Stimulated activated naive CD8-positive, alpha-beta T cell treated with anti-CD3 and anti-CD28 coated beads, Interleukin-15, Interleukin-2, amounts not matched to agents 100 ng/mL and 50 ng/mL, for 24 hours (primary cell): ENCODE results near the gene ARPC1B.
"Not testable (repeated sequence)": the region's sequence is repeated elsewhere in the genome, so short reads cannot be mapped to it uniquely, and the experiment has no call there.

ENCODE experiments used
- H3K27ac Mint-ChIP-seq: one replicate; pipeline ENCODE4 v1.8.0; 2021; ENCODE audit warnings: mild to moderate bottlenecking, mixed read lengths
- H3K27me3 Mint-ChIP-seq: one replicate; pipeline ENCODE4 v1.8.0; 2021; ENCODE audit warnings: mixed read lengths
- H3K36me3 Mint-ChIP-seq: one replicate; pipeline ENCODE4 v1.8.0; 2021; ENCODE audit warnings: low read depth, mixed read lengths
- H3K4me1 Mint-ChIP-seq: one replicate; pipeline ENCODE4 v1.8.0; 2021; ENCODE audit warnings: low read depth, mixed read lengths
- H3K4me3 Mint-ChIP-seq: one replicate; pipeline ENCODE4 v1.8.0; 2021; ENCODE audit warnings: mild to moderate bottlenecking, mixed read lengths
- H3K9me3 Mint-ChIP-seq: one replicate; pipeline ENCODE4 v1.8.0; 2021; ENCODE audit warnings: mixed read lengths

ARPC1B gene

DNA sequence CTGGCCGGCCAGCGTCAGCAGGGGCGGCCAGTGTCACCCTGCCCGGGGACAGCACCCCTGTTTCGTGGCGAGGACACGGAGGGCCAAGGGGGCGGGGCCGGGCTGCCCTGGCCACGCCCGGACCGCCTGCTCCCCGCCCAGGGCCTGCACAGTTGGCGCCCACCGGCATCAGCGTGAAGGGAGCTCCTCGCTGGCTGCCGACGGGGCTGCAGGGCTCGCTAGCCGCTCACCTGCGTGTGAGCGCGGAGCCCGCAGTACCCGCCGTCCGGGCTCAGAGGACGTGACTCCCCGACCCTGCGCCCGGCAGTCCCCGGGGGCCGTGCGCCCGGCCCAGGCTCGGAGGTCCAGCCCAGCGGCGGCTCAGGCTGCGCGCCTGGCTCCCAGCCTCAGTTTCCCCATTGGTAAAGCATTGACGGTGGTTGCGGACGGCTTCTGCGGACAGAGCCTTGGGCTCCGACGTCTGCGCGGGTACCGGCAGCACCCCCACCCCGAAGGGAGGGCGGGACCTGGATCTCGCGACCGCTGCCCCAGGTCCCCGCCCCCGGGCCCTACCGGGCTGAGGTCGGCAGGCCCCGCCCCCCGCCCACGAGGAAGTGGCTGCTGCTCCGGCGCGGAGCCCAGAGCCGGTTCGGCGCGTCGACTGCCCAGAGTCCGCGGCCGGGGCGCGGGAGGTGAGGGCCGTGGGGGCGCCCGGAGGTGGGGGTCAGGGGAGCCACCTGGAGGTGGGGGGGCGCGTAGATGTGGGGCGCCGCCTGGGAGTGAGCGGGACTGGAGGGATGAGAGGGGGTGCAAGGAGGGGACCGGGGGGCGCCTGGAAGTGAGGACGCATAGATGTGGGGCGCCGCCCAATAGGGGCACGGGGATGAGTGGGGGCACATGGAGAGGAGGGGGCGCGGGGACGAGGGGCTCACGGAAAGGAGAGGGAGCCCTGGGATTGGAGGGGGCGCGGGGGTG, at the start of gene ARPC1B:
Gene ARPC1B (plus strand): TSS at position 620 of the 954 bp plus-strand sequence. CDS start 10,985 bp downstream, outside the sequence.
- H3K4me3 Mint-ChIP-seq: peak within 1 kb of the TSS; percentile 85
- H3K27me3 Mint-ChIP-seq: no peaks in the 10 kb centered on the region
- H3K4me1 Mint-ChIP-seq: peaks cover 46% of the 10 kb centered on the region
- H3K36me3 Mint-ChIP-seq: peaks cover 23% of the 10 kb centered on the region
- peak within 1 kb of the TSS; percentile 76 for H3K27ac Mint-ChIP-seq
- no peaks in the 10 kb centered on the region for H3K9me3 Mint-ChIP-seq

DNA sequence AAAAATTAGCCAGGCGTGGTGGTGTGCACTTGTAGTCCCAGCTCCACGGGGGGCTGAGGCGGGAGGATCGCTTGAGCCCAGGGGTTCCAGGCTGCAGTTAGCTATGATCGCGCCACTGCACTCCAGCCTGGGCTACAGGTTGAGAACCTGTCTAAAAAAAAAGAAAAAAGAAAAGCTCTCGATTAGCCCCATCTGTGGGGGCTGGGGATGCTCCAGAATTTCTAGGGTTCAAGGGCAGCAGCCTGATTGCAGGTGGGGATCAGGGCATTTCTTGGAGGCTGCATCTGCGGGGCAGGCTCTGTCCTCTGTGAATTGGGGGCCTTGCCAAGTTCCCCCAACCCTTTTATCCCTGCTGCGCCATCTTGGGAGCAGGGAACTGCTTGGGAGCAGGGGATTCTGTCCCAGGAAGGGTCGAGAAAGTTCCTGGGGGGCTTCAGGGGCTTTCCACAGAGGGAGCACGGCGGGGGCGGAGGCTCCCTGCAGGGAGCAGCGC, 49.5 kb upstream of the ARPC1B start:
- H3K27ac Mint-ChIP-seq: peak overlapping the region; percentile 65
- H3K4me3 Mint-ChIP-seq: peak overlapping the region; percentile 95
- no peaks in the 10 kb centered on the region for H3K9me3 Mint-ChIP-seq
- H3K27me3 Mint-ChIP-seq: no peaks in the 10 kb centered on the region
- H3K4me1 Mint-ChIP-seq: peaks cover 38% of the 10 kb centered on the region
- peaks cover 9% of the 10 kb centered on the region for H3K36me3 Mint-ChIP-seq

DNA sequence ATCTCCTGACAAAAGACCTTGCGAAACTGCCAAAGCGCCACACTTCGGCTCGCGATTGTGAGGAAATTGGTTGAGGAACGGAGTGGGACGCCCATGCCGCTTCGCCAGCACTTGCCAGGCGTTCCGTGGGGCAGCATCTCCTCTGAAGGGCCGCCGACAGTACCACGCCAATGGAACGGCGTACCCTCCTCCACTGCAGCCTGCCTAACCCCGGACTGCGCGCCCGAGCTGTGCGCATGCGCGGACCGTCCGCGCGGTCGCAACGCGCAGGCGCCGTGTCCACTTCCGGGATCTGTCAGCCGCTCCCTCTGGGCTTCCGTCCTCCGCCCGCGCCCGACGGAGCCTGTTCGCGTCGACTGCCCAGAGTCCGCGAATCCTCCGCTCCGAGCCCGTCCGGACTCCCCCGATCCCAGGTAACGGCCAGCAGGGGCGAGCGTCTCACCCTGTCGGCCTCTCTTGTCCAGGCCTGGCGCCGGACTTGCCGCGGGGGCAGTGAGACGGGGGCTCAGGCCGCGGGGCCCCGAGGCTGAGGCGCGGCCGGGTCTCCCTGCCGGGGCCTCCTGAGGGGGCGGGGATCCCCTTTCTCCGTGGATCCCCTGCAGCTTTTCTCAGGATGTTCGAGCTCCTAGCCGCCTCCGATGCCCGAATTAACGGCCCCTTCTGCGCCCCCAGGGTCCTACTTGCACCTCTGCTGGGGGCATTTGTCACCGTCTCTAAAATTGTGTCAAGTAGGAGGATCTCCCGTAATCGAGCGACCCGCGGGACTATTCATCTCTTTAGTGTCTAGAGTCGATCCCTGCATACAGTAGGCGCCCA, 48.7 kb upstream of the ARPC1B start, which contains the start of gene ARPC1A:
Gene ARPC1A (plus strand): TSS at position 307 of the 816 bp plus-strand sequence. CDS start 7,456 bp downstream, outside the sequence.
- Mint-ChIP-seq H3K4me1 (peaks cover 46% of the 10 kb centered on the region), H3K27ac (peak within 1 kb of the TSS; percentile 65), H3K4me3 (peak within 1 kb of the TSS; percentile 95), H3K27me3 (no peaks in the 10 kb centered on the region), H3K9me3 (no peaks in the 10 kb centered on the region), H3K36me3 (peaks cover 9% of the 10 kb centered on the region)

DNA sequence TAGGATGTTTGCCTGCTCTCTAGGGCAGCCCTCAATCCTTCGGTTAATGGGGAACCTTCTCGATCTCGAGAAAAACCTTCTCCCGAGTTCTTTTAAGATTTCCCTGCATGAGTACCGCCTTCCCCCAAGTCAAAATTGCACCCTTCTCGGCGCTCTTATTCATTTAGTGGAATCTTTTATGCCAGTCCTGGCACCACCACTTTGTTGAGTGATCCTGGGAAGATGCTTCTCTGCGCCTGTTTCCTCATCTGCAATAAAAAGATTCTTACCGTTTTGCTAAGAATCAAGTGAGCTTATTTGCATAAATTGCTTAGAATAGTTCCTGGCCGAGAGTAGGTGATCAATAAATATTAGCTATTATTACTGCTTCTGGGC, 48.1 kb upstream of the ARPC1B start:
- Mint-ChIP-seq H3K27me3 (no peaks in the 10 kb centered on the region), H3K36me3 (peaks cover 12% of the 10 kb centered on the region), H3K9me3 (no peaks in the 10 kb centered on the region), H3K4me3 (peak overlapping the region; percentile 95), H3K4me1 (peaks cover 52% of the 10 kb centered on the region), H3K27ac (peak overlapping the region; percentile 65)

DNA sequence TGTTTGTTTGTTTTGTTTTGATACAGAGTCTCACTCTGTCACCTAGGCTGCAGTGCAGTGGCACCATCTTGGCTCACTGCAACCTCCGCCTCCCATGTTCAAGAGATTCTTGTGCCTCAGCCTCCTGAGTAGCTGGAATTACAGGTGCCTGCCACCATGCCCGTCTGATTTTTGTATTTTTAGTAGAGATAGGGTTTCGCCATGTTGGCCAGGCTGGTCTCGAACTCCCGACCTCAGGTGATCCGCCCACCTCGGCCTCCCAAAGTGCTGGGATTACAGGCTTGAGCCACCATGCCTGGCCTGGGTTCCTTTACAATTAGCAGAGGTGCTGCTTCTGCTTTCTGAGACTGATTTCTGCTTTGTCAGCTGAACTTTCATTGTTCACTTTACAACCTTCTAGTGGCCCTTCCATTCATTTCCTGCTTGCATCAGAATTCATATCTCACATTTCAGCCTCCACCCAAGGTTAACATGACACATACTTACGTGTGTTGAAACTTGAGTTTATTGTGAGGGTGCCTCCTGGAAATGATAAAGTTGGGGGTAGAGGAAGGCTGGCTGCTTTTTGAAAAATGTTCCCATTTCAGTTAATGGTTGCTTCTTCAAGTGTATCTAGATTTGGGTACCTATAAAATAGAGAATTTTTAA, 44.1 kb upstream of the ARPC1B start:
- H3K27ac Mint-ChIP-seq: peak overlapping the region; percentile 91
- H3K27me3 Mint-ChIP-seq, H3K9me3 Mint-ChIP-seq: not testable (repeated sequence)
- H3K4me1 Mint-ChIP-seq: peaks cover 66% of the 10 kb centered on the region
- peaks cover 43% of the 10 kb centered on the region for H3K36me3 Mint-ChIP-seq
- H3K4me3 Mint-ChIP-seq: peak overlapping the region; percentile 48

DNA sequence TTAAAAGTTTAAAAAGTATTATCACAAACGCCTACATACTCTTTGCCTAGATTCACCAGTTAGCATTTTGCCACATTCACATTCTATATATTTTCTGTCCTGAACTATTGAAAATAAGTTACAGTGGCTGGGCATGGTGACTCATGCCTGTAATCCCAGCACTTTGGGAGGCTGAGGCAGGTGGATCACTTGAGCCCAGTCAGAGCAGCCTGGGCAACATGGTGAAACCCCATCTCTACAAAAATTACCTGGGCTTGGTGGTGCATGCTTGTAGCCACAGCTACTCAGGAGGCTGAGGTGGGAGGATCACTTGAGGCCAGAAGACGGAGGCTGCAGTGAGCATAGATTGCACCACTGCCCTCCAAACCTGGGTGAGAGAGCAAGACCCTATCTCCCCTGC, 43.5 kb upstream of the ARPC1B start:
- H3K9me3 Mint-ChIP-seq: no peaks in the 10 kb centered on the region
- peaks cover 66% of the 10 kb centered on the region for H3K4me1 Mint-ChIP-seq
- peak overlapping the region; percentile 37 for H3K4me3 Mint-ChIP-seq
- peaks cover 45% of the 10 kb centered on the region for H3K36me3 Mint-ChIP-seq
- H3K27ac Mint-ChIP-seq: peak overlapping the region; percentile 91
- H3K27me3 Mint-ChIP-seq: no peaks in the 10 kb centered on the region

DNA sequence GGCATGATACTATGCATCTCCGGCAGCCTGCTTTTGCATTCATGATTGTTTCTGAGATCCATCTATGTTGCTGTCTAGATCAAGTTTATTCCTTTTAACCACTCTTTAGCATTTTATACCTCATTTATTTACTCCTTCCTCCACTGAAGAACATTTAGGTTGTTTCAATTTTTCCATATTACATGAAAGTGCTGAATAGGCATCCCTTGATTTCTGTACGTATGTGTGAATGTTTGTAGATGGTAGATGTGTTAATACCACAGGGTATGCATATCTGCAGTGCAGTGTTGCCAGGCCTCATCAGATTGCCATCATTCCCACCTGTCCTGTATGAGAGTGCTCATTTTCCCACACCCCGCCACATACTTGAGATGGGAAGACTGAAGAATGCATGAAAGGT, 34.9 kb upstream of the ARPC1B start:
- Mint-ChIP-seq H3K9me3 (no peaks in the 10 kb centered on the region), H3K4me3 (no peak overlapping the region), H3K36me3 (peaks cover 59% of the 10 kb centered on the region), H3K27me3 (no peaks in the 10 kb centered on the region), H3K4me1 (peaks cover 6% of the 10 kb centered on the region), H3K27ac (no peak overlapping the region)

DNA sequence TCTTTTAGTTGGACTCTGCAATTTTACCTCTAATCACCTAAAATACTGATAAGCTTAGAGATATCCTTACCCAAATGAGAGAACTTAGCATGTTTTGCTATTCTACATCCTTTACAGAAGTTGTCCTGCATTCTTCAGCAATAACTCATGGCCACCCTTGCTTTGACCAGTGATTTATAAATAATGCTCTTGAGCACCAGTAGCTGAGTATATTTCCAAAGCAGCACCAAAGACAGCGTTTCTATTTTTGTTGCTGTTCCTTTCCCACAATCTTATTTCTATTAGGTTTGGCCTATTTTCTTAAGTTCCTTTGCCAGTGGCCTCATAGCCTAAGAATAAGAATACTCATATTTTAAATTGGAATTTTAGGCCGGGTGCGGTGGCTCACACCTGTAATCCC, 33.9 kb upstream of the ARPC1B start:
- no peak overlapping the region for H3K27ac Mint-ChIP-seq
- peaks cover 58% of the 10 kb centered on the region for H3K36me3 Mint-ChIP-seq
- no peak overlapping the region for H3K4me3 Mint-ChIP-seq
- H3K9me3 Mint-ChIP-seq: no peaks in the 10 kb centered on the region
- H3K4me1 Mint-ChIP-seq: peaks cover 3% of the 10 kb centered on the region
- no peaks in the 10 kb centered on the region for H3K27me3 Mint-ChIP-seq

DNA sequence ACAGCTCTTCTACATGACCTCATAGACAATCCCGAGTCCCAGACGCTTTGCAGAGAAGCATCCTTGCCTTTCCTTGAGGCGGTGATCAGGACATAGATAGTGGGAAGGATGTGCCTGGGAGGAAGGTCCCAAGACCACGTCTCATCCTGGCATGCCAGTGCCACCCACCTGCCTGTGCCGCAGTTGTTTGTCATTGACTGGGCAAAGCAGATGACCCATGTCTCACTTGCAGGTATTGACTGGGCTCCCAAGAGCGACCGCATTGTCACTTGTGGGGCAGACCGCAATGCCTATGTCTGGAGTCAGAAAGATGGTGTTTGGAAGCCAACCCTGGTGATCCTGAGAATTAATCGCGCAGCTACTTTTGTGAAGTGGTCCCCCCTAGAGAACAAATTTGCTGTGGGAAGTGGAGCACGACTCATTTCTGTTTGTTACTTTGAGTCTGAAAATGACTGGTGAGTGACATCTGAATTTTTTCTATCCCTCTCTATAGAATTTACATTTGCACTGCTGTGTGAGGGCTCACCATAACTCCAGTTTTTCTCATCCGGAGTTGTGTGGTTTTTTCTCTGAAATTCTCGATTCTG, 30.4 kb upstream of the ARPC1B start:
- Mint-ChIP-seq H3K36me3 (peaks cover 60% of the 10 kb centered on the region), H3K4me3 (no peak overlapping the region), H3K27ac (peak overlapping the region; percentile 57)

DNA sequence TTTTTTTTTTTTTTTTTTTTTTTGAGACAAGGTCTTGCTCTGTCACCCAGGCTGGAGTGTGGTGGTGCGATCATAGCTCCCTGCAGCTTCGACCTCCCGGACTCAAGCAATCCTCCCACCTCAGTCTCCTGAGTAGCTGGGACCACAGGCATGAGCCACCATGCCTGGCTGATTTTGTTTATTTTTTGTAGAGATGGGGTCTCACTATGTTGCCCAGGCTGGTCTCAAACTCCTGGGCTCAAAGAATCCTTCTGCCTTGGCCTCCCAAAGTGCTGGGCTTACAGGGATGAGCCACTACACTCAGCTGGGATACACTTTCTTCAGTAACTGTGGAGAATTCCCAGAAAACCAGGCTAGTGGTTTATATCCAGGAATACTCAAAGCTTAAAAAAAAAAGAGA, 23.9 kb upstream of the ARPC1B start:
- not testable (repeated sequence) for H3K4me1 Mint-ChIP-seq, H3K4me3 Mint-ChIP-seq, H3K27ac Mint-ChIP-seq, H3K27me3 Mint-ChIP-seq, H3K9me3 Mint-ChIP-seq
- H3K36me3 Mint-ChIP-seq: peaks cover 46% of the 10 kb centered on the region

More for the DNA sequence above, 30.4 kb upstream of the ARPC1B start:
- Mint-ChIP-seq H3K9me3 (no peaks in the 10 kb centered on the region), H3K4me1 (peaks cover 3% of the 10 kb centered on the region), H3K27me3 (no peaks in the 10 kb centered on the region)

DNA sequence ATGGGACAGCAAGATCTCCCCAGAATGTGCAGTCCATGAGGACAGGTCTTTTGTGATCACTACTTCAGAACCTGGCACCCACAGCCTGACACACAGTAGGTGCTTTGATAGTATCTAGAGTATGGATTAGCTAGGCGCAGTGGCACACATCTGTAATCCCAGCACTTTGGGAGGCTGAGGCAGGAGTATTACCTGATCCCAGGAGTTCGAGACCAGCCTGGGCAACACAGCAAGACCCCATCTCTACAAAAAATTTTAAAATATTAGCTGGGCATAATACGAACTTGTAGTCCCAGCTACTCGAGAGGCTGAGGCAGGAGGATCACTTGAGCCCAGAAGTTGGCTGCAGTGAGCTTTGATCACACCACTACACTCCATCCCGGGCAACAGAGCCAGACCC, 22.3 kb upstream of the ARPC1B start:
- no peaks in the 10 kb centered on the region for H3K27me3 Mint-ChIP-seq
- H3K36me3 Mint-ChIP-seq: peaks cover 43% of the 10 kb centered on the region
- no peak overlapping the region for H3K4me3 Mint-ChIP-seq
- H3K4me1 Mint-ChIP-seq: no peaks in the 10 kb centered on the region
- H3K9me3 Mint-ChIP-seq: no peaks in the 10 kb centered on the region
- H3K27ac Mint-ChIP-seq: no peak overlapping the region

DNA sequence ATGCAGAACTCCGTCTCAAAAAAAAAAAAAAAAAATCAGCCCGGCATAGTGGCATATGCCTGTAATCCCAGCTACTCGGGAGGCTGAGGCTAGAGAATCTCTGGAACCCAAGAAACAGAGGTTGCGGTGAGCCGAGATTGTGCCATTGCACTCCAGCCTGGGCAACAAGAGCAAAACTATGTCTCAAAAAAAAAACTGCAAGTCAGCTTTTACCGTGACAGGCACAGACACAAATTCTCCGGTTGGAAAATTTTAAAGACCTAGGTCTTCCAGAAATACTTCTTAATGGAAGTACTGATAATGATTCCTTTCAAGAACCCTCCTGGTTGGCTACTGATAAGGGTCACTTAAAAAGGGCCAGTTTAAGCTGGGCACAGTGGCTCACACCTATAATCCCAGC, 19.4 kb upstream of the ARPC1B start:
- Mint-ChIP-seq H3K4me1 (no peaks in the 10 kb centered on the region), H3K9me3 (no peaks in the 10 kb centered on the region), H3K36me3 (peaks cover 49% of the 10 kb centered on the region), H3K4me3 (no peak overlapping the region), H3K27me3 (no peaks in the 10 kb centered on the region), H3K27ac (no peak overlapping the region)

DNA sequence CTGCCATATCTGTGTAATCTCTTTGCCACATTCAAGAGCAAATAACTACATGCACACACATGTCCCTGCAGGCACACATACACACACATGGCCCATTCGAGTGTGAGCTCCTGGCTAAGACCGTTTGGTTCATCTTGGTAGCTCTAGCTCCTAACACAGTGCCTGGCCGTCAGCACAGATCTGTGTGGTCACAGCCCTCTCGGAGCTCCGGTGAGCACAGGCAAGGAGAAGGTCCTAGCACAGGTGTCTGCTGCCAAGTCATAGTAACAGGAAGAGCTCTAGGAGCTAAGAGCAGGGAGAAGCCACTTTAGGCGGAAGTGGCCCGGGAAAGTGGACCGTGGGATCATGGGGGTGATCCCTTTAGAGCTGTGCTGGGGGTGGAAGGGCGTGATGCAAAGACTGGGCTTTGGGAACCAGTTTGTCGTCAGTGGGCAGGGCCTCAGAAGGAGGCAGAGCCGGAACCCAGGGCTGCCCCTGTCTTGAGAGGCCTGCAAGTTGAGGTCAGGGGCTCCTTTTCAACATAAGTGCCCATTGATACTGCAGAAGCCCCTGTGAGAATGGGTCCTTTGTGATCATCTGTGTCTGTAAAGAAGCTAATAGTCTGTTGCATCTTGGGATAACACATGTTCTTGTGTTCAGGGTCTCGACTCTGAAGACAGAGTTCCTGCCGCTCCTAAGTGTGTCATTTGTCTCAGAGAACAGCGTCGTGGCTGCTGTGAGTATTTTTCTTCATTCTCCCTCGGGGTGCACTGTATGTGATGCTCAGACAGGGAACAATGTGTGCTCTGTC, 16.6 kb upstream of the ARPC1B start:
- H3K27ac Mint-ChIP-seq: no peak overlapping the region
- H3K4me1 Mint-ChIP-seq: no peaks in the 10 kb centered on the region
- no peaks in the 10 kb centered on the region for H3K9me3 Mint-ChIP-seq

DNA sequence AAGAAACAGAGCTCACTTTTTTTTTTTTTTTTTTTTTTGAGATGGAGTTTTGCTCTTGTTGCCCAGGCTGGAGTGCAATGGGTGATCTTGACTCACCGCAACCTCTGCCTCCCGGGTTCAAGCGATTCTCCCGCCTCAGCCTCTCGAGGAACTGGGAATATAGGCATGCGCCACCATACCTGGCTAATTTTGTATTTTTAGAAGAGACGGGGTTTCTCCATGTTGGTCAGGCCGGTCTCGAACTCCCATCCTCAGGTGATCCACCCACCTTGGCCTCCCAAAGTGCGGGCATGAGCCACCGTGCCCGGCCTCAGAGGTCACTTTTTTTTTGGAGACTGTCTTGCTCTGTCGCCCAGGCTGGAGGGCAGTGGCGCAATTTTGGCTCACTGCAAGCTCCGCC, 16.0 kb upstream of the ARPC1B start:
- not testable (repeated sequence) for H3K4me3 Mint-ChIP-seq, H3K9me3 Mint-ChIP-seq, H3K27me3 Mint-ChIP-seq, H3K27ac Mint-ChIP-seq, H3K4me1 Mint-ChIP-seq
- H3K36me3 Mint-ChIP-seq: peaks cover 51% of the 10 kb centered on the region

More for the DNA sequence above, 16.6 kb upstream of the ARPC1B start:
- H3K36me3 Mint-ChIP-seq: peaks cover 44% of the 10 kb centered on the region
- no peak overlapping the region for H3K4me3 Mint-ChIP-seq
- no peaks in the 10 kb centered on the region for H3K27me3 Mint-ChIP-seq
